Endothelial cell of umbilical vein (primary cell): Measurements from ENCODE around the gene CLDN6. TPM values are rescaled to one million over a fixed set of nuclear protein-coding genes. Genes with fewer than 3 reads are reported as not detected.

Source experiments
- BruUV-seq: library from RNA; stranded (reverse); fragments of 400-500 nt; replicated peaks from 2 replicates; lab custom pipeline; 2021; lab: Mats Ljungman, UMichigan
- CTCF ChIA-PET: fragments of 300-600, 350-600 bp; sonication (Branson Sonifier 250); formaldehyde crosslinking; loops from one replicate; lab custom pipeline; 2021; ENCODE audit warnings: antibody characterized with exemption, inconsistent platforms; lab: Charles Lee
- POLR2A ChIA-PET: fragments of 300-600, 350-600 bp; sonication (Branson Sonifier 250); formaldehyde crosslinking; loops from one replicate; lab custom pipeline; 2021; ENCODE audit warnings: antibody characterized with exemption, inconsistent platforms; lab: Charles Lee
- DNase-seq: peaks from one replicate; pipeline ENCODE4 v3.0.0-alpha.2; 2011; ENCODE audit warnings: low read depth, low spot score
- FAIRE-seq: peaks from 2 replicates; lab custom pipeline; 2011; peaks lifted over from hg19 to GRCh38; lab: Jason Lieb, UNC
- H2AFZ ChIP-seq: 2 replicates; pipeline ENCODE4 v1.6.0; 2012; ENCODE audit warnings: low read depth, low read length, control low read depth, inconsistent platforms
- H3K27ac ChIP-seq: 2 replicates; pipeline ENCODE4 v1.5.1; 2011; ENCODE audit warnings: low read depth, mild to moderate bottlenecking, control low read depth, low read length, moderate library complexity; ENCODE audit not compliant: insufficient read depth
- H3K27me3 ChIP-seq, 2 experiments: 2 replicates each; pipeline versions ENCODE4 v1.6.0 to v1.6.1; 2011; ENCODE audit warnings: low read length in 2 of 2, mixed read lengths in 1 of 2; ENCODE audit not compliant: control insufficient read depth in 2 of 2, insufficient read depth in 2 of 2
- H3K36me3 ChIP-seq, 2 experiments: 2 replicates in 1 of 2; 3 replicates in 1 of 2; pipeline ENCODE4 v1.5.1; 2011; ENCODE audit warnings: low read length in 2 of 2, mild to moderate bottlenecking in 1 of 2, moderate library complexity in 1 of 2; ENCODE audit not compliant: control insufficient read depth in 2 of 2, insufficient read depth in 2 of 2; ENCODE audit errors: extremely low read depth in 1 of 2
- H3K4me1 ChIP-seq: 3 replicates; pipeline ENCODE4 v1.5.1; 2011; ENCODE audit warnings: mild to moderate bottlenecking, low read length; ENCODE audit not compliant: control insufficient read depth, insufficient read depth; ENCODE audit errors: extremely low read depth
- H3K4me2 ChIP-seq: 2 replicates; pipeline ENCODE4 v1.6.1; 2011; ENCODE audit warnings: low read length, control low read depth, mixed read lengths; ENCODE audit not compliant: insufficient read depth
- H3K4me3 ChIP-seq, 3 experiments: fragments of 200-600 bp in 1 of 3; sonication (generic), shearing (Covaris generic) in 1 of 3; replicated peaks in 1 of 3; 2 replicates each; pipeline ENCODE4 v1.5.1; 2011 to 2016; ENCODE audit warnings: control low read depth in 3 of 3, low read length in 3 of 3, mild to moderate bottlenecking in 2 of 3, inconsistent platforms in 1 of 3, low read depth in 1 of 3, moderate library complexity in 1 of 3; ENCODE audit not compliant: insufficient read depth in 1 of 3
- H3K79me2 ChIP-seq: 2 replicates; pipeline ENCODE4 v1.6.0; 2012; ENCODE audit warnings: low read length, inconsistent platforms; ENCODE audit not compliant: control insufficient read depth, insufficient read depth
- H3K9ac ChIP-seq: replicated peaks from 2 replicates; pipeline ENCODE3; 2011; ENCODE audit warnings: low read length, control low read depth; ENCODE audit not compliant: insufficient read depth; ENCODE audit errors: extremely low read depth
- H3K9me1 ChIP-seq: replicated peaks from 3 replicates; pipeline ENCODE4 v1.6.0; 2011; ENCODE audit warnings: mild to moderate bottlenecking, low read length; ENCODE audit not compliant: control insufficient read depth, insufficient read depth; ENCODE audit errors: extremely low read depth
- H3K9me3 ChIP-seq: replicated peaks from 2 replicates; pipeline ENCODE4 v1.5.1; 2012; ENCODE audit warnings: low read length, inconsistent platforms; ENCODE audit not compliant: control insufficient read depth, insufficient read depth
- H4K20me1 ChIP-seq: replicated peaks from 2 replicates; pipeline ENCODE3; 2011; ENCODE audit warnings: mild to moderate bottlenecking, low read length; ENCODE audit not compliant: control insufficient read depth, insufficient read depth; ENCODE audit errors: extremely low read depth
- CTCF ChIP-seq, 2 donors: IDR thresholded peaks; 1 replicate in 1 of 2; 2 replicates in 1 of 2; pipeline ENCODE4 v1.5.1; 2011; ENCODE audit warnings: low read length in 2 of 2, mild to moderate bottlenecking in 2 of 2, moderate library complexity in 2 of 2, control low read depth in 1 of 2, inconsistent platforms in 1 of 2, low read depth in 1 of 2; ENCODE audit not compliant: insufficient read depth in 1 of 2; ENCODE audit errors: extremely low read depth in 1 of 2
- EZH2 ChIP-seq: IDR thresholded peaks from 2 replicates; pipeline ENCODE4 v1.6.1; 2012; ENCODE audit warnings: borderline replicate concordance, low read depth, mild to moderate bottlenecking, moderate library complexity, low read length, inconsistent platforms; ENCODE audit not compliant: severe bottlenecking
- FOS ChIP-seq: IDR thresholded peaks from 2 replicates; pipeline ENCODE4 v1.6.1; 2011; ENCODE audit warnings: mild to moderate bottlenecking, low read length, moderate library complexity, borderline replicate concordance; ENCODE audit not compliant: insufficient read depth
- GATA2 ChIP-seq: IDR thresholded peaks from 2 replicates; pipeline ENCODE4 v1.7.0; 2011; ENCODE audit warnings: low read depth, mild to moderate bottlenecking, moderate library complexity, mixed read lengths, low read length; ENCODE audit not compliant: insufficient read length, insufficient read depth
- JUN ChIP-seq: IDR thresholded peaks from 2 replicates; pipeline ENCODE4 v1.6.1; 2011; ENCODE audit warnings: borderline replicate concordance, low read depth; ENCODE audit not compliant: insufficient read length, insufficient read depth
- MYC ChIP-seq: IDR thresholded peaks from one replicate; pipeline ENCODE4 v1.6.1; 2011; ENCODE audit warnings: mild to moderate bottlenecking, low read depth, low read length
- POLR2A ChIP-seq: IDR thresholded peaks from 2 replicates; pipeline ENCODE4 v1.6.1; 2012; ENCODE audit warnings: low read depth, mild to moderate bottlenecking, control low read depth, low read length
- POLR2AphosphoS5 ChIP-seq: IDR thresholded peaks from 2 replicates; pipeline ENCODE4 v1.6.1; 2012; ENCODE audit warnings: low read depth, mild to moderate bottlenecking, control low read depth, low read length, moderate library complexity; ENCODE audit not compliant: insufficient read depth
- dilution Hi-C: fragments of 300-500 bp; cut with MboI; formaldehyde crosslinking; loops from one replicate; pipeline ENCODE4 v1.15.0; 2019; ENCODE audit warnings: low sequenced_read_pairs; ENCODE audit not compliant: extremely low pct_ligation_motif_present
- intact Hi-C: fragments of 100-400 bp; cut with micrococcal nuclease; formaldehyde crosslinking; loops from one replicate; pipeline ENCODE4 v1.10.0; 2022
- polyA plus RNA-seq, 4 experiments: library from polyadenylated mRNA; depleted of rRNA in 3 of 4; stranded (reverse) in 3 of 4; unstranded in 1 of 4; fragments of >200 nt; gene quantifications; 2 replicates each; pipeline versions ENCODE4 v1.2.1 to v1.2.3, GENCODE V29; 2011 to 2012; ENCODE audit warnings: missing spikeins in 1 of 4
- total RNA-seq: library from RNA; stranded (reverse); gene quantifications from 2 replicates; pipeline ENCODE4 v1.2.3, GENCODE V29; 2021
- TF ChIP-seq, protein P1 (sequence below): IDR thresholded peaks from 2 replicates; pipeline ENCODE4 v1.6.1; 2011; ENCODE audit not compliant: insufficient read depth, insufficient read length

Gene CLDN6
- total and polyA plus RNA-seq, 2 donors (not counting 3 experiments of a cell fraction or from before 2014, with no cell fraction given), result 0.28 TPM; not detected in 1

- no peaks in the 10 kb centered on the region for H3K36me3 ChIP-seq
- ChIA-PET POLR2A (interaction anchor here (1.2 kb wide), 1 partner anchor 9 kb away, joined by 6 read pairs; the partner anchor contains the start of gene TNFRSF12A), CTCF (interaction anchor here (1.8 to 2.0 kb wide), 3 partner anchors 10 to 41 kb away, joined by 4 to 9 read pairs (median 7); partner anchors contain the start of genes PAQR4 and TNFRSF12A)
- no peak for FAIRE-seq
- intact Hi-C loops (no loop called here), dilution Hi-C loops (no loop called here)
- no peak overlapping the region for H3K27ac ChIP-seq
- no peak overlapping the region for H3K9ac ChIP-seq
- H3K9me3 ChIP-seq, result no peaks in the 10 kb centered on the region
- TF ChIP-seq POLR2AphosphoS5 (no peak), CTCF (IDR thresholded peaks at IDR 0.05; ENCODE audit: extremely low read depth in 1 of 2, insufficient read depth in 1 of 2, low read depth in 1 of 2, low read length in 2 of 2) (no peak)
- no TSS peak for BruUV-seq
- no peak overlapping the region for H3K4me3 ChIP-seq
- no peak overlapping the region for H2AFZ ChIP-seq
- peaks cover 13% of the 10 kb centered on the region for H3K4me1 ChIP-seq
- H3K4me2 ChIP-seq, result no peak overlapping the region
- DNase-seq, result no peak
- no peaks in the 10 kb centered on the region for H4K20me1 ChIP-seq
- peaks cover 20 to 21% of the 10 kb centered on the region in 2 experiments for H3K27me3 ChIP-seq
- H3K9me1 ChIP-seq, result no peaks in the 10 kb centered on the region
- no peaks in the 10 kb centered on the region for H3K79me2 ChIP-seq
Observed at GRCh38 chr16:3010510-3010909, 7.5 kb downstream of the CLDN6 start.

- no peaks in the 10 kb centered on the region for H3K9me1 ChIP-seq
- no peaks in the 10 kb centered on the region for H3K36me3 ChIP-seq
- intact Hi-C loops (no loop called here), dilution Hi-C loops (no loop called here)
- no TSS peak for BruUV-seq
- no peak overlapping the region for H3K9ac ChIP-seq
- FAIRE-seq (no peak), DNase-seq (no peak)
- no peak overlapping the region for H3K27ac ChIP-seq
- H3K4me1 ChIP-seq, result peaks cover 16% of the 10 kb centered on the region
- no peak overlapping the region for H2AFZ ChIP-seq
- ChIA-PET POLR2A (interaction anchor here (1.2 kb wide), 1 partner anchor 10 kb away, joined by 6 read pairs; the partner anchor contains the start of gene TNFRSF12A), CTCF (interaction anchor here (1.8 to 2.0 kb wide), 3 partner anchors 11 to 40 kb away, joined by 4 to 9 read pairs (median 7); partner anchors contain the start of genes PAQR4 and TNFRSF12A)
- TF ChIP-seq EZH2, result no peak
- TF ChIP-seq, protein P1, sequence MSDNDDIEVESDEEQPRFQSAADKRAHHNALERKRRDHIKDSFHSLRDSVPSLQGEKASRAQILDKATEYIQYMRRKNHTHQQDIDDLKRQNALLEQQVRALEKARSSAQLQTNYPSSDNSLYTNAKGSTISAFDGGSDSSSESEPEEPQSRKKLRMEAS, result no peak
- no peak for TF ChIP-seq POLR2A
- no peak for TF ChIP-seq FOS
- TF ChIP-seq JUN, result no peak
- TF ChIP-seq POLR2AphosphoS5, result no peak
- TF ChIP-seq CTCF (IDR thresholded peaks at IDR 0.05; ENCODE audit: extremely low read depth in 1 of 2, insufficient read depth in 1 of 2, low read depth in 1 of 2, low read length in 2 of 2), result no peak
- TF ChIP-seq MYC, result no peak
- TF ChIP-seq GATA2, result no peak
- no peak overlapping the region for H3K4me3 ChIP-seq
- peaks cover 20 to 21% of the 10 kb centered on the region in 2 experiments for H3K27me3 ChIP-seq
- H4K20me1 ChIP-seq, result no peaks in the 10 kb centered on the region
- no peak overlapping the region for H3K4me2 ChIP-seq
- no peaks in the 10 kb centered on the region for H3K9me3 ChIP-seq
- H3K79me2 ChIP-seq, result no peaks in the 10 kb centered on the region
Observed at GRCh38 chr16:3009568-3010390, 8.2 kb downstream of the CLDN6 start.
